Measurements from ENCODE around the gene MBD3L2.

DNA sequence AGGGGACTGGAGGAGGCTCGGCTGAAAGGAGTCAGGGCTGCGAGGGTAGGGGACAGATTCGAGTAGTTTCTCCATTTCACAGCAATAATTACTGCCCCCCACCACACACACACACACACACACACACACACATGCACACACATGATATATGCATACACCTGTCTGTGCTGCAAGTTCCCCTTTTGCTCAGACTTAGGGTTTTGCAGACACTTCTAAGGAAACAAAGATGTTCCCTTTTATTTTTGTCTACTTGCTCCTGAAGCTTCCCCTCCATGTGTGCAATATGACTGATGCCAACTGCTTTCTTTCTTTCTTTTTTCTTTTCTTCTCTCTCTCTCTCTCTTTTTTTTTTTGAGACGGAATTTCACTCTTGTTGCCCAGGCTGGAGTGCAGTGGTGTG lies 41.3 kb upstream of the MBD3L2 start:
- TF ChIP-seq, protein P1, sequence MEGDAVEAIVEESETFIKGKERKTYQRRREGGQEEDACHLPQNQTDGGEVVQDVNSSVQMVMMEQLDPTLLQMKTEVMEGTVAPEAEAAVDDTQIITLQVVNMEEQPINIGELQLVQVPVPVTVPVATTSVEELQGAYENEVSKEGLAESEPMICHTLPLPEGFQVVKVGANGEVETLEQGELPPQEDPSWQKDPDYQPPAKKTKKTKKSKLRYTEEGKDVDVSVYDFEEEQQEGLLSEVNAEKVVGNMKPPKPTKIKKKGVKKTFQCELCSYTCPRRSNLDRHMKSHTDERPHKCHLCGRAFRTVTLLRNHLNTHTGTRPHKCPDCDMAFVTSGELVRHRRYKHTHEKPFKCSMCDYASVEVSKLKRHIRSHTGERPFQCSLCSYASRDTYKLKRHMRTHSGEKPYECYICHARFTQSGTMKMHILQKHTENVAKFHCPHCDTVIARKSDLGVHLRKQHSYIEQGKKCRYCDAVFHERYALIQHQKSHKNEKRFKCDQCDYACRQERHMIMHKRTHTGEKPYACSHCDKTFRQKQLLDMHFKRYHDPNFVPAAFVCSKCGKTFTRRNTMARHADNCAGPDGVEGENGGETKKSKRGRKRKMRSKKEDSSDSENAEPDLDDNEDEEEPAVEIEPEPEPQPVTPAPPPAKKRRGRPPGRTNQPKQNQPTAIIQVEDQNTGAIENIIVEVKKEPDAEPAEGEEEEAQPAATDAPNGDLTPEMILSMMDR (IDR thresholded peaks at IDR 0.05) = no peak
- no peak for TF ChIP-seq EZH2 (IDR thresholded peaks at IDR 0.05)
- no peak for TF ChIP-seq EZH2phosphoT487 (IDR thresholded peaks at IDR 0.05)
